Suppressor macrophage treated with lipopolysaccharide for 4 hours (primary cell): Measurements from ENCODE around the gene ISM2.
A peak's percentile ranks its signal among the peaks of the same experiment; 100 is the strongest.
"Not testable (repeated sequence)": the region's sequence is repeated elsewhere in the genome, so short reads cannot be mapped to it uniquely, and the experiment has no call there.

Experiments used
- DNase-seq: peaks from one replicate; pipeline ENCODE4 v3.0.0-alpha.2; 2020

Gene ISM2

DNA sequence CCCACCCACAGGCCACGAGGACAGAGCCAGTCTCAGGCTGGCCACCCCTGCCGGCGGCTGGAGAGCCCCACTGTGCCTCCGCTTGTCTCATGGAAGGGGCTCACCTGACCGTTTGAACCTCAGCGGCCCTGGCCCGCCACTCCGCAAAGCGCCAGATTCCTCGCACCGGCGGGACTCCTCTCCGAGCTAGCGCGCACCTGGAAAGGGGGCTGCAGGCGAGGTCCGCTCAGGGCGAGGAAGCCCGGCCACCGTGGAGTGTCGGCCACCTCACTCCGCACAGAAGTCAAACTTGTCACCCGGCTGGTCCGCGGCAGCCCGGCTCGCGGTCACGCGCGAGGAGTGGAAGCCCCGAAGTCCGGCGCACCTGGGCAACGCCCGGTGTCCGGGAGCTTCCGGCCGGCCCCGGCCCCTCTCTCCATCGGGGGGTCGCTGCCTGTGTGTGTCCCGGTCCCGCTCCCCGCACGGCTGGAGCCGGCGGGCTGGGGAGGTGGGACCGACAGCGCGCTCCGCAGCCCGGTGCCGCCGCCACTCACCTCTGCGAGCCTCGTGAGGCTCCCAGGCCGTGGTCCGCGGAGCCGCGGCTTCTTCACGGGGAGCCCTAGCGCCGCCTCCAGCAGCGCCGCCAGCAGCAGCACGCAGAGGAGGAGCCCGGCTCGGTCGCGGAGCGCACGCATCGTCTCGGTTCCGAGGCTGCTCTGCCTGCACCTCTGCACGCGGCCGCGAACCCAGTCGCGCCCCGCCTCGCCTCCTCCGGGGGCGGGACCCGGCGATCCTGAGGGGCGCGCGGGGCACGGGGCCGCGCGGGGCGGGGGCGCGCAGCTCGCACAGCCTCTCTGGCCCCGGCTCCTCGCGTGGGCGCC lies at the start of gene ISM2:
ISM2 (minus strand) TSS at position 697 of the 860 bp plus-strand sequence; CDS start at position 674, 23 bp downstream.
- DNase-seq, result peak; percentile 39

GRCh38 chr14:77547512-77548180 lies 49.0 kb upstream of the ISM2 start:
- no peak for DNase-seq

GRCh38 chr14:77545171-77545570 lies 46.6 kb upstream of the ISM2 start:
- DNase-seq, result not testable (repeated sequence)

- no peak for DNase-seq
Measured at GRCh38 chr14:77544571-77544970, 46.0 kb upstream of the ISM2 start.

GRCh38 chr14:77543637-77544334 lies 45.2 kb upstream of the ISM2 start:
- no peak for DNase-seq

GRCh38 chr14:77543240-77543551 lies 44.6 kb upstream of the ISM2 start:
- DNase-seq, result no peak

GRCh38 chr14:77542421-77543239 lies 44.0 kb upstream of the ISM2 start:
- DNase-seq, result peak; percentile 12

GRCh38 chr14:77541905-77542304 lies 43.3 kb upstream of the ISM2 start:
- peak; percentile 3 for DNase-seq

- DNase-seq, result not testable (repeated sequence)
Measured at GRCh38 chr14:77536951-77537350, 38.3 kb upstream of the ISM2 start.

GRCh38 chr14:77531071-77531470 lies 32.5 kb upstream of the ISM2 start:
- no peak for DNase-seq

- no peak for DNase-seq
Measured at GRCh38 chr14:77529963-77530362, 31.3 kb upstream of the ISM2 start.

DNA sequence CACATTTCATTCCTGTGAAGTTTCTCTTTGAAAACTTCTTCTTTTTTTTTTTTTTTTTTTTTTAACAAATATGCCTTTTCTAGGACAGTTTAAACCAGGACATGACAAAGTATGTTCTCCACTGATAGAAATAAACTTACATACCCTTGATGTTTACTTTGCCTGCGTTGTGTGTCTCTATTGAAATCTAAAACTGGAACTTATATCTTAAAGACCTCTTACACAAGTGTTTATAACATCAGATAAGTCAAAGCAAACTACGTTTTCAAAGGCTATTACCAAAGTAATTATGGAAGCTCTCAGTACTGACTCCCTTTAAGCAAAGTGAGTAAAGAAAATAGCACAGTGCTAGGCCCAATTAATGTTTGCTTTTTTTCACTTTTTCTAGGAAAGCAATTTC lies 30.6 kb upstream of the ISM2 start:
- DNase-seq, result no peak

DNA sequence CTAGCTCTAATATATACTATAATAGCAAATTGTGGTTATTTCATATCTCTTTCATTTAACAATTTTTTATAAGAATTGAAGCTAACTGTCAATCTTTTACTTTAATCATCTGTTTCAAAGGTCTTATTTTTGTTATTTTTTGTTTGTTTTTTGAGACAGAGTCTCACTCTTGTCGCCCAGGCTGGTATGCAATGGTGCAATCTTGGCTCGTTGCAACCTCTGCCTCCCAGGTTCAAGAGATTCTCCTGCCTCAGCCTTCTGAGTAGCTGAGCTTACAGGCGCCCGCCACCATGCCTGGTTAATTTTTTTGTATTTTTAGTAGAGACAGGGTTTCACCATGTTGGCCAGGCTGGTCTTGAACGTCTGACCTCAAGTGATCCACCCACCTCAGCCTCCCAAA lies 30.1 kb upstream of the ISM2 start:
- DNase-seq, result not testable (repeated sequence)

GRCh38 chr14:77526266-77526665 lies 27.6 kb upstream of the ISM2 start:
- DNase-seq, result no peak

DNA sequence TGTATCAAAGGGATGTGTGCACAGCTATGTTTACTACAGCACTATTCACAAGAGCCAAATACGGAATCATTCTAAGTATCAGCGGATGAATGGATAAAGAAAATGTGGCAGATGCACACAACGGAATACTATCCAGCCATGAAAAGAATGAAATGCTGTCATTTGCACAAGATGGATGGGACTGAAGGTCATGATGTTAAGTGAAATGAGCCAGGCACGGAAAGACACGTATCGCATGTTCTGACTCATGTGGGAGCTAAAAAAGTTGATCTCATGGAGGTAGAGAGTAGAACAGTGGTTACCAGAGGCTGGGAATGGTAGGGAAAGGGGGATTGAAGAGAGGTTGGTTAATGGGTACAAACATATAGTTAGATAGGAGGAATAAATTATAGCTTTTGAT lies 25.9 kb upstream of the ISM2 start:
- DNase-seq, result no peak

DNA sequence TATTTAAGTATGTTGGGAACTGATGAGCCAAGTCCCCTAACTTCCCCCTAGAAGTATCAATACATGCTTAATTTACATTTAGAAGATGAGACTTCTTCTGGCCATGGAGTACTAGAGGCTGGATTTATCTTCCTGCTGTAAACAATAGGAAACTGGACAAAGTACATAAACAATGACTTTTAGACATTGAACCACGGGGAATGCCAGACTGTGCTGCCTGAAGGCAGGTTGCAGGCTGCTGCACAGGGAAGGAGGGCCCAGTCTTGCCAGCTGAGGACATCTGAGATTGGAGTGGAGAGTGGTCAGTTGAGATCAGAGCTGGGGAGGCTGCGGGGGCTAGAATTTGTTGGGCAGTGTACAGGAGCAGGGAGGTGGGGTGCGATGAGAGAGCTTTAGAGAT lies 24.5 kb upstream of the ISM2 start:
- no peak for DNase-seq

- no peak for DNase-seq
Measured at GRCh38 chr14:77520555-77520954, 21.9 kb upstream of the ISM2 start.

DNA sequence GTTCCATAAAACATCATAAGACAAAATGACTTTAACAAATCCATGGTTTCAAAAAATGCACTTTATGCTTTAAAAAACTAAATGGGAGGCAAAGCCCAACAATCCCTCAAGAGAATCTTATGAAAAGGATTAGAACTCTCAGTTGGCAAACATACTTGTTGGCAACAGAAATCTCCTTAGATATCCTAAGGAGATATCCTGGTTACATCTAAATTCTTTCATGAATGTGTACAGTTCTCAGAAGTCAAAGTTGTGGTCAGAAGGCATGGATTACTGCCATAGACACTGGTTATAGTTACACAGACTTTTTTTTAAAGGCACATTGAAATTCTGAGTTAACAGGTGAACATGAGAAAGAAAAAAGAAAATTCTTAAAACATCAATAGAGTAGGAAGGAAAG lies 17.5 kb upstream of the ISM2 start:
- DNase-seq, result no peak

DNA sequence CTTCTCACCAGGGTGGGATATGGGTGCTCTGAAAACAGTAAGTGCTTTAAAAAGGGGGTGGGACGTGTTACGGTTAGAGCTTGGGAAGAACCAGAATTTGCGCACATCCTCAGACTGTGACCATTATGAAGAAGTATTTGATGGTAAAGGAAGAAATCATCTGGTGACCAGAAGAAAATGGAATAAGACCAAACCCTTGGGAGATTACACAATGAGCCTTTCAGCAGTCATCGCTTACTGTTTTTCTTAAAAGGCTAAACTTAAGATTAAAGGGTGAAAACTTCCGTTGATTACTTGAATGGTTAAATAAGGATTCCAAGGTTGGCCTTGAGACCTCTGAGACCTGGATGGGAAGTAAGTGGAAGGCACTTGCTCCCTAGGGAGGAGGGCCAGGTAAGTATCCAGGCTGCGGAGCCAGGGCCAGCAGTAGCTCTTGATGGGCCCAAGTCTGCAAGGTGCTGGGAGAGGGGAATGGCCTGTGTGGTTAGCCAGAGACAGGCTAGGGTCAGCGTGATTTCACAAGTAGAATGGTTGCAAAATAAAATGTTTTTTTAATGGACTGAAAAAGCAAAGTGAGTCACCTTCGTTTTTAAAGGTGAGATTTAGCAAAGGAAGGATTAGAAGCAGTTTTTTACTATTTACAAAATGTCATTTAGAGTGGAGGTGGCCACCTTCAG lies 13.0 kb upstream of the ISM2 start:
- no peak for DNase-seq

GRCh38 chr14:77509366-77509765 lies 10.8 kb upstream of the ISM2 start:
- DNase-seq, result no peak

GRCh38 chr14:77508876-77509275 lies 10.3 kb upstream of the ISM2 start:
- DNase-seq, result no peak

DNA sequence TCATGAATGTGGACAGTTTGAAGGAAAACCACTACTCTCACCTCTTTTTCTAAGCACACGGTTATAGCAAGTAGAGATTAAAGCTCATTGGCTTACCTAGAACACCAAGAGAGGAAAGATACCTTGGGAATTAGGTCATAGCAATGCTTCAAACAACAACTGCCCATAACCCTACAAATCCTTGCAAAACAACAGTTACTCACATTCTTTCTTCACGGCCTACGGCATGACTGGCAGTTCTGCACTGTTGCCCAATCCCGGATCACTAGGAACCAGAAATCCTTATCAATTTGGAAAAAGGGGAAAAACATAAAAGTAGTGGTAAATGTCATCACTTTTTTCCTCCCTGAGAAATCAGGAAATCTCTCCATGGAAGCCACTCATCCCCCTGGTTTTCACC lies 9.6 kb upstream of the ISM2 start:
- DNase-seq, result no peak
